ENCODE measurements around the gene SMIM7.

The SMIM7 gene

DNA sequence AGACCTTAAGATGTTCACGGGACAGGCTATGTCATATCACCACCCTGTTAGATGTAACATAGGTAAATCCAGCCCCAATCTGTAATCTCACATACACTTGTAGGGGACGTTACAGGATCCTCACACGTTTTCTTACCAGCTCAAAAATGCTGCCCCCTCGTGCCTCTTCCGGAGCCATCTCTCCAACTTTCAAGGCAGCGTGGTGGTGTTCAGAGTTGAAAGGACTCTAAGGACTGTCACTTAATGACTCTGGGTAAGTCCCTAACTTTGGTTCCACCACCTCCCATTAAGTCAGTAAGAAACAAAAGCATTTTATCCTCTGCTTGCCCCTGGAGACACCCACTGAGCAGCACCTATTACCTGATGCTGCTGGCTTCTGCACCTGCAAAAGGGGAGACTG is 36.4 kb downstream of the SMIM7 start:
- H3K4me3 ChIP-seq (ENCODE audit: low read depth, low read length), result no peak overlapping the region
- TF ChIP-seq, protein P1, sequence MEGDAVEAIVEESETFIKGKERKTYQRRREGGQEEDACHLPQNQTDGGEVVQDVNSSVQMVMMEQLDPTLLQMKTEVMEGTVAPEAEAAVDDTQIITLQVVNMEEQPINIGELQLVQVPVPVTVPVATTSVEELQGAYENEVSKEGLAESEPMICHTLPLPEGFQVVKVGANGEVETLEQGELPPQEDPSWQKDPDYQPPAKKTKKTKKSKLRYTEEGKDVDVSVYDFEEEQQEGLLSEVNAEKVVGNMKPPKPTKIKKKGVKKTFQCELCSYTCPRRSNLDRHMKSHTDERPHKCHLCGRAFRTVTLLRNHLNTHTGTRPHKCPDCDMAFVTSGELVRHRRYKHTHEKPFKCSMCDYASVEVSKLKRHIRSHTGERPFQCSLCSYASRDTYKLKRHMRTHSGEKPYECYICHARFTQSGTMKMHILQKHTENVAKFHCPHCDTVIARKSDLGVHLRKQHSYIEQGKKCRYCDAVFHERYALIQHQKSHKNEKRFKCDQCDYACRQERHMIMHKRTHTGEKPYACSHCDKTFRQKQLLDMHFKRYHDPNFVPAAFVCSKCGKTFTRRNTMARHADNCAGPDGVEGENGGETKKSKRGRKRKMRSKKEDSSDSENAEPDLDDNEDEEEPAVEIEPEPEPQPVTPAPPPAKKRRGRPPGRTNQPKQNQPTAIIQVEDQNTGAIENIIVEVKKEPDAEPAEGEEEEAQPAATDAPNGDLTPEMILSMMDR (conservative IDR thresholded peaks at IDR 0.05; ENCODE audit: low read depth, low read length), result no peak
- no peak for DNase-seq (ENCODE audit: low read depth)

DNA sequence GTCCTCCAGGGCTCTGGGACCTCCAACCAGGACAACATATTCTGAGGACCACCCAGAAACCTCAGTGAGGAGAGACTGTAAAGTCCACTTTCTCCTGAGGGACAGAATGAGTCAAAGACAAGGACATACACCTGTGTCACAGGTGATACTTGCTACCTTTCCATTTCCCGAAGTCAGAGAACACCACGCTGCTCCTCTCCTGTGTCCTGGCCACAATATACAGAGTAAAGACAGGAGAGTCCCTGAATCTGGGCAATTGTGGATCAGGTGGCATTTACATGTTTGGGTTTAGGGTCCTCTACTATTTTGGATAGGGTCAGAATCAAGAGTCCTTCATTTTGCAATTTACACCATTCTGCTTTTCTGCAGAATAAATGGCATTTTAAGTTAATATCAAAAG is 36.9 kb downstream of the SMIM7 start:
- DNase-seq (ENCODE audit: low read depth), result no peak
- H3K4me3 ChIP-seq (ENCODE audit: low read depth, low read length), result no peak overlapping the region
- TF ChIP-seq, protein P1 (conservative IDR thresholded peaks at IDR 0.05; ENCODE audit: low read depth, low read length), result no peak

DNA sequence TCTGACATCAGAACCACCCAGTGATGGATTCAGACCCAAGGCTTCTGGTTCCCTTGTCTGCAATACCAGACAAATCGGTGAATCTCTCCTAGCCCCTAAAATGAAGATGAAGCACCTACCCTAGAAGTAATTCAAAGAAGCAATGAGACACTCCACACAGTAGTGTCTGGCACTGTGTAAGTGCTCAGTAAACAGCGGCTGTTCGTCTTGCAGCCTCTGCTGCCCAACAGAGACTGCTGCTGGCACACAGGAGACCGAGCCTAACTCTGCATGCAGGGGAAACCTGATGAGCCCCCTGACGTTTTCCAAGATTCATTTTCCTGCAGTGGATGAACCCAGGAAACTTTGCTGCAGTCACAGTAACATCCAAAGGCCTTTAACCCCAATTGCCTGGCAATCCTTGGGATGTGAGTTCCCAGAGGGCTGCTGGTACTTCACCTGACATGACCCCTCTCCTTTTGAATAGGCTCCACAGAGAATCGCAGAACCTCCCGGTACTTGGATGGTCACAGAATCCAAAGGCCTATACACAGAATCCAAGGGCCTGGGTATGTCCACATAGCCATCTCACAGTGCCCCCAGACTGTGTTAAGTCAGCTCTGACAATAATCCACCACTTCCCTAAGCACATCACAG is 38.7 kb downstream of the SMIM7 start:
- no peak for DNase-seq (ENCODE audit: low read depth)
- H3K4me3 ChIP-seq (ENCODE audit: low read depth, low read length), result no peak overlapping the region
- TF ChIP-seq, protein P1 (conservative IDR thresholded peaks at IDR 0.05; ENCODE audit: low read depth, low read length), result no peak

DNA sequence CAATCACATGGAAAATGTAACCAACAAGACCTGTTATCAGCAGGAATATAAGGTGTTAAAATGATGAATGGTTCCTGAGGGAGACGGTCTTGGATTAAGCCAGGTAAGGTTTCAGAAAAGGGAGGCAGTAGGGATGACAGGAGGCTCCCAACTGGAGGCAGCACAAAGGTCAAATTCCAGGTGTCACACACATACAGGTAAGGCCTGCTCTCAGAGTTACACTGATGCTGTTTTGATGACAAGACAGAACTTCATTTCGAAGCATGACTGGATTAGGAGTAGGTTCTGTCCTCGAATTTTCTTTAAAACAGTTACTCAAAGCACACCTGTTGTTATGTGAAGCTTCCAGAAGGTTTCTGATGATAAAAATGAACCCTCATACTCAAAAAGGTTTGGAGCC is 39.4 kb downstream of the SMIM7 start:
- H3K4me3 ChIP-seq (ENCODE audit: low read depth, low read length), result no peak overlapping the region
- TF ChIP-seq, protein P1 (conservative IDR thresholded peaks at IDR 0.05; ENCODE audit: low read depth, low read length), result no peak
- DNase-seq (ENCODE audit: low read depth), result no peak

DNA sequence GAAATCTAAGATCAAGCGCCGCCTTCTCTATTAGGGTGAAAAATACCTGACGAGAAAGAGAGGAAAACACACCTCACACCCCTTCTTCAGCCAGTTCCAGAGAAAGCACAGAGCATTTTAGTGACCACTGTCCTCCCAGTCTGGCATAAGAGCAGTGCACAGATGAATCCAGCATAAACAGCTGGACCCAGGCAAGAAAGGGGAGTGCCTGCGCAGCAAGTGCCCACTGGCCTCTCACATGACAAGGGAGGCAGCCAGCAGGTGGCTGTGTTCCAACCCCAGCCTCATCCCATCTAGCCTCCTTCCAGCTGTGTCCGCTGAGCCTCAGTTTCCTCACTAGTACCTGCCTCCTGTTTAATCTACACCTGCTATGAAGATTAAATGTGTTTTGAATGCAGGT is 39.9 kb downstream of the SMIM7 start:
- TF ChIP-seq, protein P1 (conservative IDR thresholded peaks at IDR 0.05; ENCODE audit: low read depth, low read length), result no peak
- no peak overlapping the region for H3K4me3 ChIP-seq (ENCODE audit: low read depth, low read length)
- DNase-seq (ENCODE audit: low read depth), result no peak

DNA sequence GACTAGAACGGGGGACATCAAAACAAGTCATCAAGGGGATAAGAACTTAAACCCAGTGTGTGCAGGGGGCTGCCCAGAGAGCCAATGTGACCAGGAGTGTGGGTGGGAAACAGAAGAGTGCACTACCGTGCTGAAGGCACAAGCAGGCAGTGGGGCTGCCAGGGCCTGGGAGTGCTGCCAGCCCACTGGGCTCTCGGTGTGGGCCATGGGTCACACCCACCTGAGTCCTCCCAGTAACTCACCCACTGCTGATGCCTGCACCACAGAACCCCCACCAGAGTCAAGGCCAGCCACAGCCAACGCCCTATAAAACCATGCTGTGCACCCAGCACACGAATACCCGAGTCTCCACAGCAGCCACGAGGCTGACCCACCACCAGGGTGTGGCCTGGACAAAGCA is 40.5 kb downstream of the SMIM7 start:
- H3K4me3 ChIP-seq (ENCODE audit: low read depth, low read length), result no peak overlapping the region
- no peak for DNase-seq (ENCODE audit: low read depth)
- TF ChIP-seq, protein P1 (conservative IDR thresholded peaks at IDR 0.05; ENCODE audit: low read depth, low read length), result no peak

DNA sequence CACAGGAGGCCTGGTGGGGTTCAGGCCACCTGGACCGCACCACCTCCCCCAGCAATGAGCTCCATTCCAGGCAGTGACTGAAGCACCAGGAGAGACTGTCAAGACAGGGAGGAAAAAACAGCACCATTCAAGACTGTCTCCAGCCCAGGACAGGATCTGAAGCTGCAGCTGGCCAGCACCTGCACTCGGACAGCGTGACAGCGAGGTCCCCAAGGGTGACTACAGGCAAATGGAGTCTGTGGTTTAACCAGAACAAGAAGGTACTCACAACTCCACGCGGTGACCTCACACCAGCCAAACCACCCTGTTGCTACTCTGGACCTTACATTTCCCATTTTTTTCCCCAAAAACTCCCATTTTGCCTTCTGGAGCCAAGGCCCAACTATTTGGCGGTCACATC is 41.7 kb downstream of the SMIM7 start:
- no peak for DNase-seq (ENCODE audit: low read depth)
- TF ChIP-seq, protein P1 (conservative IDR thresholded peaks at IDR 0.05; ENCODE audit: low read depth, low read length), result no peak
- no peak overlapping the region for H3K4me3 ChIP-seq (ENCODE audit: low read depth, low read length)

Data from choroid plexus epithelial cell (primary cell).